SJCRH30 (cell line): ENCODE results near the gene GRIK5. TPM values are rescaled to one million over a fixed set of nuclear protein-coding genes. Genes with fewer than 3 reads are reported as not detected.
A peak's percentile ranks its signal among the peaks of the same experiment; 100 is the strongest.

Experiments used
- DNase-seq, 2 experiments: peaks; one replicate each; pipeline ENCODE4 v3.0.0-alpha.2; 2015 to 2020
- H3K27ac ChIP-seq: fragments of 250-450 bp; sonication (Bioruptor Pico); 2 replicates; pipeline ENCODE4 v1.5.1; 2020; ENCODE audit warnings: mild to moderate bottlenecking, moderate library complexity
- H3K27me3 ChIP-seq: fragments of 250-450 bp; sonication (Bioruptor Pico); 2 replicates; pipeline ENCODE4 v1.5.1; 2020; ENCODE audit warnings: mild to moderate bottlenecking, moderate library complexity
- H3K36me3 ChIP-seq: fragments of 250-450 bp; sonication (Bioruptor Pico); 2 replicates; pipeline ENCODE4 v1.5.1; 2020; ENCODE audit warnings: mild to moderate bottlenecking, moderate library complexity
- H3K4me1 ChIP-seq: fragments of 250-450 bp; sonication (Bioruptor Pico); 2 replicates; pipeline ENCODE4 v1.5.1; 2020; ENCODE audit warnings: mild to moderate bottlenecking, moderate library complexity
- H3K4me3 ChIP-seq: fragments of 250-450 bp; sonication (Bioruptor Pico); 2 replicates; pipeline ENCODE4 v1.5.1; 2020; ENCODE audit warnings: mild to moderate bottlenecking, moderate library complexity
- H3K9me3 ChIP-seq: fragments of 250-450 bp; sonication (Bioruptor Pico); replicated peaks from 2 replicates; pipeline ENCODE4 v1.5.1; 2020; ENCODE audit warnings: mild to moderate bottlenecking, moderate library complexity
- total RNA-seq: library from RNA; depleted of rRNA; stranded (reverse); fragments of >200 nt; shearing (Covaris generic); gene quantifications from 2 replicates; pipeline ENCODE4 v1.2.3, GENCODE V29; 2014

GRIK5 gene
- total RNA-seq, 1 experiment from 2014 or later, result 10.5 TPM

- no peaks in the 10 kb centered on the region for H3K9me3 ChIP-seq
These were observed 19.8 kb upstream of the GRIK5 start for GRCh38 chr19:42089772-42090171.

GRCh38 chr19:42089191-42089750 lies 19.3 kb upstream of the GRIK5 start:
- Histone ChIP-seq H3K27ac (no peak overlapping the region), H3K4me1 (peaks cover 9% of the 10 kb centered on the region), H3K9me3 (no peaks in the 10 kb centered on the region), H3K36me3 (no peaks in the 10 kb centered on the region), H3K4me3 (no peak overlapping the region), H3K27me3 (peaks cover 8% of the 10 kb centered on the region; the same call in 1 of the 2 replicates)
- no peak for DNase-seq

More at GRCh38 chr19:42089772-42090171, 19.8 kb upstream of the GRIK5 start:
- Histone ChIP-seq H3K27ac (no peak overlapping the region), H3K4me1 (peaks cover 9% of the 10 kb centered on the region), H3K36me3 (no peaks in the 10 kb centered on the region), H3K27me3 (peaks cover 8% of the 10 kb centered on the region; the same call in 1 of the 2 replicates), H3K4me3 (no peak overlapping the region)
- DNase-seq, result no peak

DNA sequence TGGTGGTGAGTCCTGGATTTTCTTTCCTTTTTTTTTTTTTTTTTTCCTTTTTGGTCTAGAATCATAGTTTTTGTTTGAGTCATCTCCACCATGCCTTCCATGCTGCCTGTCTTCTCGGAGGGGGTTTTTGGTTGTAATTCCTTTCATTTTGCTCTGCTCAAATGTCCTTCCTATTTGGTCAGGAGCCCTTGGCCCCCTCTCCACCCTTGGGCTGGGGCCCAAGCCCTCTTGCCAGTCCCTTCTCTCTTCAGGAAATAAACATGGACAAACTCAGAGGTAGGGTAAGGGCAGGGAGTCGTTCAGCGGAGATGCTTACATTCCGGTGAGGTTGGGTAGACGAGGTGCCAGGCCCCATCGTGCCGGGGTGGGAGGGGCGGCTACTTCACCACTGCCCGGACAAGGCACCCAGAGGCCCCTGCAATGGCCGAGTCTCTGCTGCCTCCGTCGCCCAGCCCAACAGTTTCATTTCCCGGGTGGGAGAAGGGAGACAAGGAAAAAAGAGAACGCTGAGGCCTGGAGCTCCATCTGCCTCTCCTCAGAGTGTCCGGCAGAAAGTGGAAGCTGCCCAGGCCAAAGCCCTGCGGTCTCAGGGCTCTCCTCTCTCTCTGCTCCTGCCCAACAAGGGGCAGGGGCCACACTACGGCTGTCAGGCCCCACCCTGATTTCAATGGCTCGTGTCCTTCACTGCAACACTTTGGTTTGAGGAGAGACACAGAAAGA lies 18.6 kb upstream of the GRIK5 start:
- peaks cover 9% of the 10 kb centered on the region for H3K4me1 ChIP-seq
- DNase-seq, result no peak
- no peak overlapping the region for H3K27ac ChIP-seq
- H3K36me3 ChIP-seq, result 0 out of 2 replicates have a peak, but pooled peaks cover 3% of the 10 kb centered on the region
- H3K4me3 ChIP-seq, result no peak overlapping the region
- H3K9me3 ChIP-seq, result no peaks in the 10 kb centered on the region
- H3K27me3 ChIP-seq, result peaks cover 8% of the 10 kb centered on the region; the same call in 1 of the 2 replicates

GRCh38 chr19:42086770-42087550 lies 17.0 kb upstream of the GRIK5 start:
- Histone ChIP-seq H3K4me3 (no peak overlapping the region), H3K36me3 (peaks cover 11% of the 10 kb centered on the region), H3K27me3 (peaks cover 8% of the 10 kb centered on the region; the same call in 1 of the 2 replicates), H3K27ac (no peak overlapping the region), H3K4me1 (peaks cover 9% of the 10 kb centered on the region), H3K9me3 (no peaks in the 10 kb centered on the region)
- no peak for DNase-seq

DNA sequence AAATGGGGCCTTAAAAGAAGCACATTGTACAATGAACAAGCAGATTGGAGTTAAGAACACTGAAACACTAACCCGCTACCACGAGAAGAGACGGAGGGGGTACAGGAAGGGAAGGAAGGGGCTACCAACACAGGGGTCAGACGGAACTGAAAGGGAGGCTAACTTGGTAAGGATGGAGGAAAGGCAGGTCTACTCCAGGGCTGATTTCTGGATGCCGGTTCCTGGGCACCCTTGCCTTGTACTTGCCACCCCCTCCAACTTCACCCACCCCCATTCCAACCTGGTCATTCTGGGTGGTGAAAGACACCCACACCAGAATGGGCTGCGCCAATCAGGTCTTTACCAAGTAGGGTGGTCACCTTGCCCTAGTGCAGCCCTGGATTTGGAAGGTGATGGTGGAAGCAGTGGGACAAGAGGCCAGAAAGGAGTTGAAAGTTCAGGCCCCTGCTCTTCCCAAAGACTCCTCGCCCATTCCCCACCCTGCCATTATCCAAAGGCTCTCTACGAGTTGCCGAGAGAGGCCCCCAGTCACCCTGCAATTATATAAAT lies 16.3 kb upstream of the GRIK5 start:
- DNase-seq, result no peak
- peaks cover 2% of the 10 kb centered on the region; the same call in 1 of the 2 replicates for H3K27me3 ChIP-seq
- H3K27ac ChIP-seq, result no peak overlapping the region
- H3K4me1 ChIP-seq, result peaks cover 6% of the 10 kb centered on the region
- H3K9me3 ChIP-seq, result no peaks in the 10 kb centered on the region
- no peak overlapping the region for H3K4me3 ChIP-seq
- peaks cover 18% of the 10 kb centered on the region for H3K36me3 ChIP-seq

DNA sequence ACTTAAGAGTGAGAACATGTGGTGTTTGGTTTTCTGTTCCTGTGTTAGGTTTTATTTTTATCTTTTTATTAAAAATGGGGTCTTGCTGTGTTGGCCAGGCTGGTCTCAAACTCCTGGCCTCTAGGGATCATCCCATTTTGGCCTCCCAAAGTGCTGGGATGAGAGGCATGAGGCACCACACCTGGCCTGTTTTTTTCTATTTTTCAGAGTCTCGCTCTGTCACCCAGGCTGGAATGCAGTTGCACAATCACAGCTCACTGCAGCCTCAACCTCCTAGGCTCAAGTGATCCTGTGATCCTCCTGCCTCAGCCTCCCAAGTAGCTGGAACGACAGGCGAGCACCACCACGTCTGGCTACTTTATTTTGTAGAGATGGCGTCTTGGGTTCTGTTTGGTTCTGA lies 13.5 kb upstream of the GRIK5 start:
- no peak overlapping the region for H3K27ac ChIP-seq
- no peak overlapping the region for H3K4me3 ChIP-seq
- H3K27me3 ChIP-seq, result no peaks in the 10 kb centered on the region
- peaks cover 2% of the 10 kb centered on the region for H3K4me1 ChIP-seq
- no peak for DNase-seq
- no peaks in the 10 kb centered on the region for H3K9me3 ChIP-seq
- H3K36me3 ChIP-seq, result peaks cover 43% of the 10 kb centered on the region

DNA sequence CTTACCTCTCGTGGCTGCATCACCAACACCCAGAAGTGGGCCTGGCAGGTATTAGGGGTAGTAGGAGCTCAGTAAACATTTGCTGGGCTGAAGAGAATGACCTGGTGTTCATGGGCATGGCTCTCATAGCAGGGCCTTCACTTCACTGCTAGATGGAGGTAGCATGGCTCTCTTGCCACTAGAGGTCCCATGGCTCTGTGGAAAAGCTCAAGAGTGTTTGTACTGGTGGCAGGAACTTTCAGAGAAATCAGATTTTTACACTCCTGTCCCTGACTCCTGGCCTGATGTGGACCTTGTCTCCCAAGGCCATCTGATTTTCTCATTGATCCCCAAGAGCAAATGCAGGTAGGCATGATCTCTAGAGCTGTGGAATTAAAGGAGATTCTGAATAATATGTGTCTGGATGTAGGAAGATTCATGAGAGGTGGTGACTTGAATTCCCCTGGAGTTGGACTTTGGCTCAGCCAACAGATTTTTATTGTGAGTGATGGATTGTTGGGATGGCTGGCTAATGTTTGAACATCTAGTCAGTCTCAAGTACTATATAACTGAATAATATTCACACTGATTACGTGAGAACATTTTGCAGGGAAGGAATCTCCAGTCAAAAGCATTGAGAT lies 11.7 kb upstream of the GRIK5 start:
- H3K9me3 ChIP-seq, result no peaks in the 10 kb centered on the region
- no peak overlapping the region for H3K27ac ChIP-seq
- H3K36me3 ChIP-seq, result peaks cover 47% of the 10 kb centered on the region
- H3K27me3 ChIP-seq, result no peaks in the 10 kb centered on the region
- H3K4me3 ChIP-seq, result no peak overlapping the region
- H3K4me1 ChIP-seq, result no peaks in the 10 kb centered on the region
- DNase-seq, result peak in 1 of 2 experiments; percentile 44

GRCh38 chr19:42080764-42081375 lies 10.9 kb upstream of the GRIK5 start:
- H3K9me3 ChIP-seq, result no peaks in the 10 kb centered on the region
- H3K36me3 ChIP-seq, result peaks cover 47% of the 10 kb centered on the region
- no peak for DNase-seq
- no peaks in the 10 kb centered on the region for H3K4me1 ChIP-seq
- H3K27ac ChIP-seq, result no peak overlapping the region
- no peaks in the 10 kb centered on the region for H3K27me3 ChIP-seq
- no peak overlapping the region for H3K4me3 ChIP-seq

DNA sequence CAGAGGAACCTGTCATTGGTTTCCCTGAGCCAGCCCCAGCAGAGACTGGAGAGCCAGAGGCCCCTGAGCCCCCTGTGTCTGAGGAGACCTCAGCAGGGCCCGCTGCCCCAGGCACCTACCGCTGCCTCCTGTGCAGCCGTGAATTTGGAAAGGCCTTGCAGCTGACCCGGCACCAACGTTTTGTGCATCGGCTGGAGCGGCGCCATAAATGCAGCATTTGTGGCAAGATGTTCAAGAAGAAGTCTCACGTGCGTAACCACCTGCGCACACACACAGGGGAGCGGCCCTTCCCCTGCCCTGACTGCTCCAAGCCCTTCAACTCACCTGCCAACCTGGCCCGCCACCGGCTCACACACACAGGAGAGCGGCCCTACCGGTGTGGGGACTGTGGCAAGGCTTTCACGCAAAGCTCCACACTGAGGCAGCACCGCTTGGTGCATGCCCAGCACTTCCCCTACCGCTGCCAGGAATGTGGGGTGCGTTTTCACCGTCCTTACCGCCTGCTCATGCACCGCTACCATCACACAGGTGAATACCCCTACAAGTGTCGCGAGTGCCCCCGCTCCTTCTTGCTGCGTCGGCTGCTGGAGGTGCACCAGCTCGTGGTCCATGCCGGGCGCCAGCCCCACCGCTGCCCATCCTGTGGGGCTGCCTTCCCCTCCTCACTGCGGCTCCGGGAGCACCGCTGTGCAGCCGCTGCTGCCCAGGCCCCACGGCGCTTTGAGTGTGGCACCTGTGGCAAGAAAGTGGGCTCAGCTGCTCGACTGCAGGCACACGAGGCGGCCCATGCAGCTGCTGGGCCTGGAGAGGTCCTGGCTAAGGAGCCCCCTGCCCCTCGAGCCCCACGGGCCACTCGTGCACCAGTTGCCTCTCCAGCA lies 10.1 kb upstream of the GRIK5 start:
- no peaks in the 10 kb centered on the region for H3K9me3 ChIP-seq
- no peak for DNase-seq

GRCh38 chr19:42079276-42079669 lies 9.3 kb upstream of the GRIK5 start:
- no peaks in the 10 kb centered on the region for H3K9me3 ChIP-seq
- no peaks in the 10 kb centered on the region for H3K4me1 ChIP-seq
- H3K36me3 ChIP-seq, result peaks cover 47% of the 10 kb centered on the region
- H3K27ac ChIP-seq, result no peak overlapping the region
- H3K4me3 ChIP-seq, result no peak overlapping the region
- DNase-seq, result no peak
- H3K27me3 ChIP-seq, result no peaks in the 10 kb centered on the region

More for the DNA sequence above, 10.1 kb upstream of the GRIK5 start:
- Histone ChIP-seq H3K36me3 (peaks cover 47% of the 10 kb centered on the region), H3K27ac (no peak overlapping the region), H3K27me3 (no peaks in the 10 kb centered on the region), H3K4me3 (no peak overlapping the region), H3K4me1 (no peaks in the 10 kb centered on the region)

- DNase-seq, result no peak
- Histone ChIP-seq H3K27ac (no peak overlapping the region), H3K36me3 (peaks cover 45% of the 10 kb centered on the region), H3K27me3 (no peaks in the 10 kb centered on the region), H3K4me1 (no peaks in the 10 kb centered on the region), H3K9me3 (no peaks in the 10 kb centered on the region), H3K4me3 (no peak overlapping the region)
These were observed 8.7 kb upstream of the GRIK5 start for GRCh38 chr19:42078538-42079275.

DNA sequence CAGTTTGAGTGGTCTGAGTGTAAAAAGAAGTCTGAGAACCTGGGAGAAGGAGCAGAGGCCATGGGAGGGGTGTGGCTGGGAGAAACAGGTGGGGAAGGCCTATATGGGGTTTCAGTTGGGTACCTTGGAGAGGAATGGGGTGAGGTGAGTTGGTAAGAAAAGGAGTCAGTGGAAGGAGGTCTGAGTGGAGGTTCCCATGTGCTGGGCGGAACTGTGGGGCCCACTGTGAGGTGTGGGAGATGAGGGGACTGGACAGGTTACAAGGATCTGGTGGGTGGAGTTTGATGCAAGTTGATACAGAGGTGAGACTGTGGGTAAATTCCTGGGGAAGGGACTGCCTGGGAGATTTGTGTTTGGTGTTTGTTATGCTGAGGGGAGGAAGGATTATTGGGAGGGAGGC lies 8.1 kb upstream of the GRIK5 start:
- Histone ChIP-seq H3K27me3 (no peaks in the 10 kb centered on the region), H3K27ac (no peak overlapping the region), H3K4me3 (no peak overlapping the region), H3K4me1 (no peaks in the 10 kb centered on the region), H3K9me3 (no peaks in the 10 kb centered on the region), H3K36me3 (peaks cover 41% of the 10 kb centered on the region)
- DNase-seq, result no peak

DNA sequence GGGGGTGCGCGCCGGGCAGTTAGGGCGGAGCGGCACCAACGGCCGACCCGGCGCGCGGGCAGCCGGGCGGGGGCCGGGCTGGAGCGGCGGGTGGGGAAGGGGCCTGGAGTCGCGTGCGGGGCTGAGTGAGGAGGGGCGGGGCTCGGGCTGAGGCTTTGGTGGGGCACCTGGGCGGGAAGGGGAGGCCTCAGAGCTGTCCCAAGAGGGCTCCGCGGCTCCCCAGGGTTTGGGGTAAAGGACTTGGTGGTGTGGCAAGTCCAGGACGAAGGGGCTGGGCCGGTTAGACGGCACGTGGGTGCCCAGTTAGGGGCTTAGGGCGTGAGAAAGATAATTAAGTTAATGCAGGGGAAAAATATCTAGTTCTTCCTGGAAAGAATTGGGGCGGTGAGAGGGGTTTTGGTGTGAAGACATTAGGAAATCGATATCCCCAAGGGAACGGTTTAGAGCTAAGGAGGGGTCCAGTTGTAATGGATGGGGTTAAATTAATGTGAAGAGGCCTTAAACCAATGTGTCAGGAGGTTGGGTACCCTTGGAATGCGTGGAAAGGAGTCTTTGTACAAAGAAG lies 6.5 kb upstream of the GRIK5 start:
- DNase-seq, result no peak
- H3K4me3 ChIP-seq, result peak overlapping the region; percentile 71
- H3K27me3 ChIP-seq, result no peaks in the 10 kb centered on the region
- no peaks in the 10 kb centered on the region for H3K9me3 ChIP-seq
- peaks cover 31% of the 10 kb centered on the region for H3K36me3 ChIP-seq
- H3K4me1 ChIP-seq, result no peaks in the 10 kb centered on the region
- H3K27ac ChIP-seq, result peak overlapping the region; percentile 3; the same call in 1 of the 2 replicates
